Smooth muscle cell (in vitro differentiated cells): ENCODE measurements around the gene LURAP1L. TPM values are rescaled to one million over a fixed set of nuclear protein-coding genes. Genes with fewer than 3 reads are reported as not detected.

Experiments used
- DNase-seq: peaks from one replicate; lab custom pipeline; 2025; ENCODE audit not compliant: unreplicated experiment; lab: John Stamatoyannopoulos, UW
- H2AFZ ChIP-seq: fragments of 200-600 bp; sonication (generic); 2 replicates; pipeline ENCODE4 v1.6.0; 2016; ENCODE audit warnings: antibody characterized with exemption, low read depth, mild to moderate bottlenecking
- H3F3A ChIP-seq: fragments of 200-600 bp; sonication (generic); 2 replicates; pipeline ENCODE4 v1.6.0; 2017; ENCODE audit warnings: antibody characterized with exemption, low read depth
- H3K27ac ChIP-seq: fragments of 200-600 bp; sonication (generic); 2 replicates; pipeline ENCODE4 v1.5.1; 2016; ENCODE audit warnings: low read depth, mild to moderate bottlenecking
- H3K27me3 ChIP-seq: fragments of 200-600 bp; sonication (generic); 2 replicates; pipeline ENCODE4 v1.6.1; 2016; ENCODE audit warnings: low read depth, mild to moderate bottlenecking
- H3K36me3 ChIP-seq: fragments of 200-600 bp; sonication (generic); 2 replicates; pipeline ENCODE4 v1.5.1; 2016; ENCODE audit warnings: low read depth
- H3K4me1 ChIP-seq: fragments of 200-600 bp; sonication (generic); 2 replicates; pipeline ENCODE4 v1.5.1; 2016; ENCODE audit warnings: low read depth
- H3K4me2 ChIP-seq: fragments of 200-600 bp; sonication (generic); 2 replicates; pipeline ENCODE4 v1.6.0; 2016; ENCODE audit warnings: mild to moderate bottlenecking
- H3K4me3 ChIP-seq: fragments of 200-600 bp; sonication (generic); 2 replicates; pipeline ENCODE4 v1.5.1; 2016; ENCODE audit warnings: mild to moderate bottlenecking
- H3K79me2 ChIP-seq: fragments of 200-600 bp; sonication (generic); 2 replicates; pipeline ENCODE4 v1.6.0; 2016; ENCODE audit warnings: low read depth, mild to moderate bottlenecking
- H3K9ac ChIP-seq: fragments of 200-600 bp; sonication (generic); 2 replicates; pipeline ENCODE4 v1.6.0; 2016; ENCODE audit warnings: low read depth
- H3K9me3 ChIP-seq: fragments of 200-600 bp; sonication (generic); replicated peaks from 2 replicates; pipeline ENCODE4 v1.5.1; 2016; ENCODE audit warnings: low read depth
- H4K20me1 ChIP-seq: fragments of 200-600 bp; sonication (generic); 2 replicates; pipeline ENCODE4 v1.6.0; 2016; ENCODE audit warnings: low read depth
- CTCF ChIP-seq: fragments of 200-600 bp; sonication (generic); IDR thresholded peaks from 2 replicates; pipeline ENCODE4 v1.5.1; 2017; ENCODE audit warnings: borderline replicate concordance, mild to moderate bottlenecking, antibody characterized with exemption; ENCODE audit not compliant: insufficient read depth, poor library complexity, severe bottlenecking
- WGBS: methylation state at CpG from one replicate; pipeline ENCODE4 v1.1.7; 2016; ENCODE audit warnings: low lambda C conversion rate; 5-methylcytosine and 5-hydroxymethylcytosine counted together
- polyA plus RNA-seq: library from polyadenylated mRNA; unstranded; fragments of >200 nt; fragmentation: Nextera tagmentation; extraction: Ambion mirVana; gene quantifications from 2 replicates; pipeline ENCODE4 v1.2.1, GENCODE V29; 2016
- total RNA-seq: library from RNA; depleted of rRNA; stranded (reverse); fragments of >200 nt; gene quantifications from 2 replicates; pipeline ENCODE4 v1.2.3, GENCODE V29; 2014

Gene LURAP1L
- total and polyA plus RNA-seq, 2 experiments from 2014 or later = 22.8 to 27.6 TPM

- H3K4me1 ChIP-seq = no peaks in the 10 kb centered on the region
- 93% methylated on average over 2 of the region's 2 CpGs for WGBS
- H3K4me2 ChIP-seq = no peak overlapping the region
- no peaks in the 10 kb centered on the region for H3K36me3 ChIP-seq
- H4K20me1 ChIP-seq = no peaks in the 10 kb centered on the region
- H3F3A ChIP-seq = no peaks in the 10 kb centered on the region
- no peaks in the 10 kb centered on the region for H3K79me2 ChIP-seq
- H3K9ac ChIP-seq = no peak overlapping the region
- no peak overlapping the region for H3K4me3 ChIP-seq
- H3K9me3 ChIP-seq = no peaks in the 10 kb centered on the region
- DNase-seq = no peak
- no peak for TF ChIP-seq CTCF
- H3K27me3 ChIP-seq = no peaks in the 10 kb centered on the region
- no peak overlapping the region for H2AFZ ChIP-seq
- no peak overlapping the region for H3K27ac ChIP-seq
These were observed 79.4 kb downstream of the LURAP1L start for GRCh38 chr9:12854221-12854620.

- Histone ChIP-seq H3K9ac (no peak overlapping the region), H3K36me3 (no peaks in the 10 kb centered on the region), H4K20me1 (no peaks in the 10 kb centered on the region), H3F3A (no peaks in the 10 kb centered on the region), H3K79me2 (no peaks in the 10 kb centered on the region), H3K4me3 (no peak overlapping the region), H3K27me3 (no peaks in the 10 kb centered on the region), H3K4me2 (no peak overlapping the region), H3K27ac (no peak overlapping the region), H3K4me1 (no peaks in the 10 kb centered on the region), H2AFZ (no peak overlapping the region), H3K9me3 (no peaks in the 10 kb centered on the region)
- WGBS = 90% methylated on average over 4 of the region's 4 CpGs
- DNase-seq = no peak
- TF ChIP-seq CTCF = no peak
These were observed 80.2 kb downstream of the LURAP1L start for GRCh38 chr9:12855066-12855465.

- Histone ChIP-seq H3K9ac (no peak overlapping the region), H3K4me1 (no peaks in the 10 kb centered on the region), H3K27ac (no peak overlapping the region), H3K4me2 (no peak overlapping the region), H4K20me1 (no peaks in the 10 kb centered on the region), H3K4me3 (no peak overlapping the region), H3K36me3 (no peaks in the 10 kb centered on the region), H3K79me2 (no peaks in the 10 kb centered on the region), H2AFZ (no peak overlapping the region), H3K27me3 (no peaks in the 10 kb centered on the region), H3F3A (no peaks in the 10 kb centered on the region), H3K9me3 (no peaks in the 10 kb centered on the region)
- TF ChIP-seq CTCF = no peak
- DNase-seq = no peak
- WGBS = 60% methylated on average over 5 of the region's 5 CpGs
These were observed 81.8 kb downstream of the LURAP1L start for GRCh38 chr9:12856603-12857002.

GRCh38 chr9:12859704-12860251 is 85.0 kb downstream of the LURAP1L start:
- no peaks in the 10 kb centered on the region for H3K36me3 ChIP-seq
- H4K20me1 ChIP-seq = no peaks in the 10 kb centered on the region
- peaks cover 9% of the 10 kb centered on the region for H3K4me1 ChIP-seq
- H2AFZ ChIP-seq = peak overlapping the region; percentile 9
- peak overlapping the region; percentile 61 for H3K27ac ChIP-seq
- no peaks in the 10 kb centered on the region for H3K27me3 ChIP-seq
- H3F3A ChIP-seq = no peaks in the 10 kb centered on the region
- no peak for TF ChIP-seq CTCF
- no peak overlapping the region for H3K4me3 ChIP-seq
- H3K9ac ChIP-seq = no peak overlapping the region
- H3K79me2 ChIP-seq = no peaks in the 10 kb centered on the region
- no peak for DNase-seq
- H3K4me2 ChIP-seq = peak overlapping the region; percentile 9
- H3K9me3 ChIP-seq = no peaks in the 10 kb centered on the region
- 71% methylated on average over 5 of the region's 5 CpGs for WGBS
